ENCODE results near the gene TIAM2.

DNA sequence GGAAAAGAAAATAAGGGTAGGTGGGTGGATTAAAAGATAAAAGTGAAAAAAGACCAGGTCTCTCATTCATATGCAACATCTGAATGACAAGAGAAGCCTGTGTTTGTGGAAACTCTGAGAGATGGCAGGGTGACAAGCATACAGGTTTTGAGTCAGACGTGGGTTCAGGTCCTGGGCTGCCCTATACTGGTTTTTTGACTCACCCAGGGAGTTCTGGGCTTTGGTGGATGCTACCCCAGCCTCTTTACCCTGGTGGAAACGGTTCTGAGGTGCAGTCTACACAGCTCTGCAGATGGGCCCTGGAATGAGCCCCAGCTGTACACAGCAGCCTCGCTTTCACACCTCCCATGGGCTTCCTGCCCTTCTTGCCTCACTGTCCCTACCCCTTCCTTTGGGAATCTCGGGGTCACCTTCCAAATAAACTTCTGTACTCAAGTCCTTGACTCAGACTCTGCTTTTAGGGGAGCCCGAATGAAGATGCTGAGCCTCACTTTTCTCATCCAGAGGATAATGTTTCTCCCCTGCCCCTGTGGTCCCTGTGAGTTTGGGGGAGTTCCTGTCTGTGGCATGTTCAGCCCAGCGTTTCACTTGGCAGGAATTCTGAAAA is 191.0 kb downstream of the TIAM2 start:
- TF ChIP-seq EZH2 (IDR thresholded peaks at IDR 0.05) (no peak), POLR2AphosphoS5 (IDR thresholded peaks at IDR 0.05; ENCODE audit: borderline replicate concordance, low read depth, low read length) (no peak), FOXP2 (optimal IDR thresholded peaks at IDR 0.05; ENCODE audit: control extremely low read depth, extremely low read length, insufficient read depth) (no peak)
